SK-N-SH treated with all-trans-retinoic acid at 6 μM for 48 hours (cell line): ENCODE results near the gene GATAD2A.

Experiments used
- ATAC-seq: fragments of 200-7000 bp; cut with Tn5 transposase; 3 replicates; pipeline ENCODE4 v1.9.1; 2020; ENCODE audit warnings: mild to moderate bottlenecking, moderate library complexity
- ARNTL ChIP-seq: fragments of 450-650 bp; formaldehyde crosslinking; IDR thresholded peaks from 2 replicates; pipeline ENCODE4 v1.5.0; 2020; ENCODE audit warnings: low read depth, mild to moderate bottlenecking, moderate library complexity, borderline replicate concordance
- BACH2 ChIP-seq: fragments of 250-450 bp; sonication (Bioruptor Pico); IDR thresholded peaks from 2 replicates; pipeline ENCODE4 v1.9.0; 2021; ENCODE audit warnings: mild to moderate bottlenecking, borderline replicate concordance
- CSDC2 ChIP-seq: fragments of 250-450 bp; sonication (Bioruptor Pico); IDR thresholded peaks from 2 replicates; pipeline ENCODE4 v1.5.0; 2020; ENCODE audit warnings: mild to moderate bottlenecking, moderate library complexity
- GLIS3 ChIP-seq: fragments of 250-450 bp; sonication (Bioruptor Pico); IDR thresholded peaks from 2 replicates; pipeline ENCODE4 v1.5.0; 2020; ENCODE audit warnings: mild to moderate bottlenecking, moderate library complexity
- ISL1 ChIP-seq: fragments of 250-450 bp; sonication (Bioruptor Pico); IDR thresholded peaks from 2 replicates; pipeline ENCODE4 v2.1.2; 2022; ENCODE audit warnings: mild to moderate bottlenecking, moderate library complexity
- OSR1 ChIP-seq: fragments of 250-450 bp; sonication (Bioruptor Pico); IDR thresholded peaks from 2 replicates; pipeline ENCODE4 v1.8.0; 2022; ENCODE audit warnings: moderate library complexity, mild to moderate bottlenecking, inconsistent platforms
- PPARA ChIP-seq: fragments of 250-450 bp; sonication (Bioruptor Pico); IDR thresholded peaks from 2 replicates; pipeline ENCODE4 v1.5.0; 2020; ENCODE audit warnings: mild to moderate bottlenecking, borderline replicate concordance
- RARB ChIP-seq: fragments of 250-450 bp; sonication (Bioruptor Pico); IDR thresholded peaks from 2 replicates; pipeline ENCODE4 v1.8.0; 2021; ENCODE audit warnings: mild to moderate bottlenecking, moderate library complexity
- SNAI2 ChIP-seq: fragments of 250-450 bp; sonication (Bioruptor Pico); IDR thresholded peaks from 2 replicates; pipeline ENCODE4 v1.5.0; 2020; ENCODE audit warnings: mild to moderate bottlenecking, moderate library complexity
- TCF4 ChIP-seq: fragments of 250-450 bp; sonication (Bioruptor Pico); IDR thresholded peaks from 2 replicates; pipeline ENCODE4 v1.8.0; 2021; ENCODE audit warnings: mild to moderate bottlenecking, moderate library complexity, borderline replicate concordance
- TOX ChIP-seq: fragments of 250-450 bp; sonication (Bioruptor Pico); IDR thresholded peaks from 2 replicates; pipeline ENCODE4 v1.8.0; 2021; ENCODE audit warnings: mild to moderate bottlenecking, moderate library complexity, borderline replicate concordance
- ZFP3 ChIP-seq: fragments of 250-450 bp; sonication (Bioruptor Pico); IDR thresholded peaks from 2 replicates; pipeline ENCODE4 v1.5.0; 2020; ENCODE audit warnings: mild to moderate bottlenecking, moderate library complexity
- ZNF565 ChIP-seq: fragments of 450-650 bp; formaldehyde crosslinking; conservative IDR thresholded peaks from 2 replicates; pipeline ENCODE4 v1.5.0; 2020; ENCODE audit warnings: low read depth, mild to moderate bottlenecking, moderate library complexity
- ZNF70 ChIP-seq: fragments of 450-650 bp; formaldehyde crosslinking; IDR thresholded peaks from 2 replicates; pipeline ENCODE4 v1.5.0; 2020; ENCODE audit warnings: mild to moderate bottlenecking, moderate library complexity
- ZNF8 ChIP-seq: fragments of 450-650 bp; formaldehyde crosslinking; IDR thresholded peaks from 2 replicates; pipeline ENCODE4 v1.5.0; 2020; ENCODE audit warnings: mild to moderate bottlenecking, moderate library complexity
- TF ChIP-seq, protein P1 (sequence below): fragments of 250-450 bp; sonication (Bioruptor Pico); IDR thresholded peaks from 2 replicates; pipeline ENCODE4 v1.8.0; 2021; ENCODE audit warnings: low read depth, mild to moderate bottlenecking, moderate library complexity, borderline replicate concordance
- TF ChIP-seq, protein P2 (sequence below): fragments of 250-450 bp; sonication (Bioruptor Pico); IDR thresholded peaks from 2 replicates; pipeline ENCODE4 v1.5.1; 2021; ENCODE audit warnings: mild to moderate bottlenecking, moderate library complexity
- TF ChIP-seq, protein P3 (sequence below): fragments of 250-450 bp; sonication (Bioruptor Pico); IDR thresholded peaks from 2 replicates; pipeline ENCODE4 v1.5.1; 2020; ENCODE audit warnings: low read depth, mild to moderate bottlenecking, moderate library complexity
- TF ChIP-seq, protein P4 (sequence below): fragments of 250-450 bp; sonication (Bioruptor Pico); IDR thresholded peaks from 2 replicates; pipeline ENCODE4 v1.5.0; 2020; ENCODE audit warnings: mild to moderate bottlenecking, moderate library complexity
- TF ChIP-seq, protein P5 (sequence below): fragments of 250-450 bp; sonication (Bioruptor Pico); IDR thresholded peaks from 2 replicates; pipeline ENCODE4 v1.8.0; 2020; ENCODE audit warnings: mild to moderate bottlenecking, moderate library complexity, borderline replicate concordance

GATAD2A gene

DNA sequence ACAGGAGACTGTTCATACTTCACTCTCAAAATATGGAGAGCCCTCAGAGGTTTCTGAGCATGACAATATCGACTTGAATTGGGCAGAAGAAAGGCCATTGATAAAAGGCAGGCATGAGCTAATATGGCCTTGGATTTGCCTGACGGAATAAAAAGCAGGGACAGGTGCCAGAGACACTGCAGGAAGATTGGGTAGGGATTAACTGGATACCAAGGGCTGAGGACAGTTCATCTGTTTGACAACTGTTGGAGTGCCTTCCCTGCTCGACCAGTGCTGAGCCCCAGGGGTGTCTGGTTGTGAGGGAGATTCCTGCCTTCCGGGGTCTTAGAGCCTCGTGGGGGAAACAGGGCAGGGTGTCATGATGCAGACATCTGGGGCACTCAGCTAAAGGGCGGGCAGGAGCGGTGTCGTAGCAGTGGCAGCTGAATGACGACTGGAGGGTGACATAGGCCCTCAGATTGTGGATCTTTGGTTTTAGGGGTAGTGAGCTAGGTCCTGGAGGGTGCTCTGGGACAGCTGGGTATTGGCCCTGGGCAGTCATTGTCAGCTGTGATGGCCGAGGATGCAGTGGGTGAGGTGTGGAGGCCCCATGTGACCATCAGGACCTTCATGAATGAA lies 12.3 kb downstream of the GATAD2A start:
- no peak for ATAC-seq
- TF ChIP-seq, protein P1, sequence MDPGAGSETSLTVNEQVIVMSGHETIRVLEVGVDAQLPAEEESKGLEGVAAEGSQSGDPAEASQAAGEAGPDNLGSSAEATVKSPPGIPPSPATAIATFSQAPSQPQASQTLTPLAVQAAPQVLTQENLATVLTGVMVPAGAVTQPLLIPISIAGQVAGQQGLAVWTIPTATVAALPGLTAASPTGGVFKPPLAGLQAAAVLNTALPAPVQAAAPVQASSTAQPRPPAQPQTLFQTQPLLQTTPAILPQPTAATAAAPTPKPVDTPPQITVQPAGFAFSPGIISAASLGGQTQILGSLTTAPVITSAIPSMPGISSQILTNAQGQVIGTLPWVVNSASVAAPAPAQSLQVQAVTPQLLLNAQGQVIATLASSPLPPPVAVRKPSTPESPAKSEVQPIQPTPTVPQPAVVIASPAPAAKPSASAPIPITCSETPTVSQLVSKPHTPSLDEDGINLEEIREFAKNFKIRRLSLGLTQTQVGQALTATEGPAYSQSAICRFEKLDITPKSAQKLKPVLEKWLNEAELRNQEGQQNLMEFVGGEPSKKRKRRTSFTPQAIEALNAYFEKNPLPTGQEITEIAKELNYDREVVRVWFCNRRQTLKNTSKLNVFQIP (CRISPR knock-in tag), result no peak
- TF ChIP-seq BACH2 (no peak), SNAI2 (CRISPR knock-in tag) (no peak), ARNTL (CRISPR knock-in tag) (no peak)

DNA sequence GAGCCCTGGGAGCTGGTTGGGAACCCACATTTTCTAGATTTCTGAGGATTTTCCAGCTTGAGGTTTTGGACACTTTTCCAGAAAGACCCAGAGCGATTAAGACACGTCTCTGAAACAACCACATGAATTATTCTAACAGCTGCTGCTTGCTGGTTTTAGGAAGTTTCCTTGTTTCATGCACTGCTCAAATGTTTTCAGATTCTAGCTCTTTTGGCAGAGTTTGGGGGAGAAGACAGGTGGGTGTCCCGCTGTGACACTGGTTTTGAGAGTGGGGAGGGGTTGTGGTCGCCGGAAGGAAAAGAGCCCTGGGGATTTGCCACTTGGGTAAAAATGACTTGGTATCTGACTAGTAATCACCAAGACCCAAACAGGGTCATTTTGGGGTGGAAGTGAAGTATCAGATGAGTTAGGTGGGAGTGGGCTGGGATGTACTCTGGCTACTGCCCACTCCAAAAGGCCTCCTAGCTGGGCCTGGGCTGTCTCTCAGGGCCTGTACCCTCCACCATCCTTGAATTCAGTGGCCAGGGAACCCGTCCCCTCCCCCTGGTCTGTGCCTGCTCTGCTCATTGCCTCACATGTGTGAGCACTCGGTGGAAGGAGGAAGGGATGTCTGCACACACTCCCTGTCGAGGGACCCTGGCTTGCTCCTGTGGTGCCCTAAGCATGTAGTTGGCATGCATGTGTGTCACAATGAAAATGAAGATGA lies 13.2 kb downstream of the GATAD2A start:
- no peak for TF ChIP-seq RARB (CRISPR knock-in tag)
- TF ChIP-seq, protein P2, sequence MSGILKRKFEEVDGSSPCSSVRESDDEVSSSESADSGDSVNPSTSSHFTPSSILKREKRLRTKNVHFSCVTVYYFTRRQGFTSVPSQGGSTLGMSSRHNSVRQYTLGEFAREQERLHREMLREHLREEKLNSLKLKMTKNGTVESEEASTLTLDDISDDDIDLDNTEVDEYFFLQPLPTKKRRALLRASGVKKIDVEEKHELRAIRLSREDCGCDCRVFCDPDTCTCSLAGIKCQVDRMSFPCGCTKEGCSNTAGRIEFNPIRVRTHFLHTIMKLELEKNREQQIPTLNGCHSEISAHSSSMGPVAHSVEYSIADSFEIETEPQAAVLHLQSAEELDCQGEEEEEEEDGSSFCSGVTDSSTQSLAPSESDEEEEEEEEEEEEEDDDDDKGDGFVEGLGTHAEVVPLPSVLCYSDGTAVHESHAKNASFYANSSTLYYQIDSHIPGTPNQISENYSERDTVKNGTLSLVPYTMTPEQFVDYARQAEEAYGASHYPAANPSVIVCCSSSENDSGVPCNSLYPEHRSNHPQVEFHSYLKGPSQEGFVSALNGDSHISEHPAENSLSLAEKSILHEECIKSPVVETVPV (CRISPR knock-in tag), result no peak
- TF ChIP-seq, protein P1 (CRISPR knock-in tag), result no peak
- TF ChIP-seq BACH2, result no peak
- no peak for TF ChIP-seq SNAI2 (CRISPR knock-in tag)
- no peak for TF ChIP-seq ZFP3 (CRISPR knock-in tag)
- no peak for TF ChIP-seq GLIS3 (CRISPR knock-in tag)
- TF ChIP-seq ZNF70 (CRISPR knock-in tag), result no peak
- TF ChIP-seq ISL1 (CRISPR knock-in tag), result no peak
- no peak for TF ChIP-seq ARNTL (CRISPR knock-in tag)
- TF ChIP-seq, protein P3, sequence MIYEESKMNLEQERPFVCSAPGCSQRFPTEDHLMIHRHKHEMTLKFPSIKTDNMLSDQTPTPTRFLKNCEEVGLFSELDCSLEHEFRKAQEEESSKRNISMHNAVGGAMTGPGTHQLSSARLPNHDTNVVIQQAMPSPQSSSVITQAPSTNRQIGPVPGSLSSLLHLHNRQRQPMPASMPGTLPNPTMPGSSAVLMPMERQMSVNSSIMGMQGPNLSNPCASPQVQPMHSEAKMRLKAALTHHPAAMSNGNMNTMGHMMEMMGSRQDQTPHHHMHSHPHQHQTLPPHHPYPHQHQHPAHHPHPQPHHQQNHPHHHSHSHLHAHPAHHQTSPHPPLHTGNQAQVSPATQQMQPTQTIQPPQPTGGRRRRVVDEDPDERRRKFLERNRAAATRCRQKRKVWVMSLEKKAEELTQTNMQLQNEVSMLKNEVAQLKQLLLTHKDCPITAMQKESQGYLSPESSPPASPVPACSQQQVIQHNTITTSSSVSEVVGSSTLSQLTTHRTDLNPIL (CRISPR knock-in tag), result no peak
- no peak for TF ChIP-seq ZNF565 (CRISPR knock-in tag)
- TF ChIP-seq CSDC2 (CRISPR knock-in tag), result no peak
- TF ChIP-seq PPARA (CRISPR knock-in tag), result no peak
- no peak for TF ChIP-seq TCF4 (CRISPR knock-in tag)
- no peak for TF ChIP-seq ZNF8 (CRISPR knock-in tag)
- TF ChIP-seq, protein P4, sequence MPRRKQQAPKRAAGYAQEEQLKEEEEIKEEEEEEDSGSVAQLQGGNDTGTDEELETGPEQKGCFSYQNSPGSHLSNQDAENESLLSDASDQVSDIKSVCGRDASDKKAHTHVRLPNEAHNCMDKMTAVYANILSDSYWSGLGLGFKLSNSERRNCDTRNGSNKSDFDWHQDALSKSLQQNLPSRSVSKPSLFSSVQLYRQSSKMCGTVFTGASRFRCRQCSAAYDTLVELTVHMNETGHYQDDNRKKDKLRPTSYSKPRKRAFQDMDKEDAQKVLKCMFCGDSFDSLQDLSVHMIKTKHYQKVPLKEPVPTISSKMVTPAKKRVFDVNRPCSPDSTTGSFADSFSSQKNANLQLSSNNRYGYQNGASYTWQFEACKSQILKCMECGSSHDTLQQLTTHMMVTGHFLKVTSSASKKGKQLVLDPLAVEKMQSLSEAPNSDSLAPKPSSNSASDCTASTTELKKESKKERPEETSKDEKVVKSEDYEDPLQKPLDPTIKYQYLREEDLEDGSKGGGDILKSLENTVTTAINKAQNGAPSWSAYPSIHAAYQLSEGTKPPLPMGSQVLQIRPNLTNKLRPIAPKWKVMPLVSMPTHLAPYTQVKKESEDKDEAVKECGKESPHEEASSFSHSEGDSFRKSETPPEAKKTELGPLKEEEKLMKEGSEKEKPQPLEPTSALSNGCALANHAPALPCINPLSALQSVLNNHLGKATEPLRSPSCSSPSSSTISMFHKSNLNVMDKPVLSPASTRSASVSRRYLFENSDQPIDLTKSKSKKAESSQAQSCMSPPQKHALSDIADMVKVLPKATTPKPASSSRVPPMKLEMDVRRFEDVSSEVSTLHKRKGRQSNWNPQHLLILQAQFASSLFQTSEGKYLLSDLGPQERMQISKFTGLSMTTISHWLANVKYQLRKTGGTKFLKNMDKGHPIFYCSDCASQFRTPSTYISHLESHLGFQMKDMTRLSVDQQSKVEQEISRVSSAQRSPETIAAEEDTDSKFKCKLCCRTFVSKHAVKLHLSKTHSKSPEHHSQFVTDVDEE (CRISPR knock-in tag), result no peak
- TF ChIP-seq, protein P5, sequence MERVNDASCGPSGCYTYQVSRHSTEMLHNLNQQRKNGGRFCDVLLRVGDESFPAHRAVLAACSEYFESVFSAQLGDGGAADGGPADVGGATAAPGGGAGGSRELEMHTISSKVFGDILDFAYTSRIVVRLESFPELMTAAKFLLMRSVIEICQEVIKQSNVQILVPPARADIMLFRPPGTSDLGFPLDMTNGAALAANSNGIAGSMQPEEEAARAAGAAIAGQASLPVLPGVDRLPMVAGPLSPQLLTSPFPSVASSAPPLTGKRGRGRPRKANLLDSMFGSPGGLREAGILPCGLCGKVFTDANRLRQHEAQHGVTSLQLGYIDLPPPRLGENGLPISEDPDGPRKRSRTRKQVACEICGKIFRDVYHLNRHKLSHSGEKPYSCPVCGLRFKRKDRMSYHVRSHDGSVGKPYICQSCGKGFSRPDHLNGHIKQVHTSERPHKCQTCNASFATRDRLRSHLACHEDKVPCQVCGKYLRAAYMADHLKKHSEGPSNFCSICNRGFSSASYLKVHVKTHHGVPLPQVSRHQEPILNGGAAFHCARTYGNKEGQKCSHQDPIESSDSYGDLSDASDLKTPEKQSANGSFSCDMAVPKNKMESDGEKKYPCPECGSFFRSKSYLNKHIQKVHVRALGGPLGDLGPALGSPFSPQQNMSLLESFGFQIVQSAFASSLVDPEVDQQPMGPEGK (CRISPR knock-in tag), result no peak
- no peak for TF ChIP-seq TOX (CRISPR knock-in tag)
- TF ChIP-seq OSR1 (CRISPR knock-in tag), result no peak
- TF ChIP-seq, all 23 proteins: peak for 0
- no peak for ATAC-seq
